Brain microvascular endothelial cell (primary cell): ENCODE results near the gene MSH3.

Source experiments
- DNase-seq: peaks from one replicate; pipeline ENCODE4 v3.0.0-alpha.2; 2020
- H3K27ac ChIP-seq: fragments of 250-450 bp; sonication (Bioruptor Pico); 2 replicates; pipeline ENCODE4 v1.5.1; 2020; ENCODE audit warnings: mild to moderate bottlenecking, moderate library complexity
- H3K27me3 ChIP-seq: fragments of 250-450 bp; sonication (Bioruptor Pico); replicated peaks from 2 replicates; pipeline ENCODE4 v1.5.1; 2020; ENCODE audit warnings: mild to moderate bottlenecking
- H3K36me3 ChIP-seq: fragments of 250-450 bp; sonication (Bioruptor Pico); replicated peaks from 2 replicates; pipeline ENCODE4 v1.5.1; 2020; ENCODE audit warnings: mild to moderate bottlenecking
- H3K4me3 ChIP-seq: 2 replicates; pipeline ENCODE4 v1.5.1; 2011; ENCODE audit warnings: low read depth, mild to moderate bottlenecking, control low read depth, low read length, moderate library complexity
- in situ Hi-C: cut with HindIII; loops from 2 replicates; pipeline ENCODE4 v1.10.0; 2017; ENCODE audit warnings: low sequenced_read_pairs, low pct_ligation_motif_present
- TF ChIP-seq, protein P1 (sequence below): IDR thresholded peaks from 2 replicates; pipeline ENCODE4 v1.5.1; 2011; ENCODE audit warnings: low read depth, mild to moderate bottlenecking, moderate library complexity, low read length, control low read depth, inconsistent platforms; ENCODE audit errors: missing control alignments

Gene MSH3

DNA sequence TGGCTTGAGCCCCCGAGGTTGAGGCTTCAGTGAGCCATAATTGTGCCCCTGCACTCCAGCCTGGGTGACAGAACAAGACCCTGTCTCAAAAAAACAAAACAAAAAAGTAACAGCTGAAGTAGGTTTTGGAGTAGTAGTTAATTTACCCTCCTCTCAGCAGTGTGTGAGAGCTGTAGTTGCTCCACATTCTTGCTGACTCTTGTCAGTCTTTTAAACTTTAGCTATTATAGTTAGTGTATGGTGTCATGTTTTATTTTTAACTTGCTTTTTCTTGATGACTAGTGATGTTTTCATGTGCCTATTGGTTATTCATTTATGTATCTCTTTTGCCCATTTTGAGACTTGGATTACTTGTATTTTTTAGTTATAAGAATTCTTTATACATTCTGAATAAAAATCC, 53.2 kb downstream of the MSH3 start:
- no peak for DNase-seq
- TF ChIP-seq, protein P1, sequence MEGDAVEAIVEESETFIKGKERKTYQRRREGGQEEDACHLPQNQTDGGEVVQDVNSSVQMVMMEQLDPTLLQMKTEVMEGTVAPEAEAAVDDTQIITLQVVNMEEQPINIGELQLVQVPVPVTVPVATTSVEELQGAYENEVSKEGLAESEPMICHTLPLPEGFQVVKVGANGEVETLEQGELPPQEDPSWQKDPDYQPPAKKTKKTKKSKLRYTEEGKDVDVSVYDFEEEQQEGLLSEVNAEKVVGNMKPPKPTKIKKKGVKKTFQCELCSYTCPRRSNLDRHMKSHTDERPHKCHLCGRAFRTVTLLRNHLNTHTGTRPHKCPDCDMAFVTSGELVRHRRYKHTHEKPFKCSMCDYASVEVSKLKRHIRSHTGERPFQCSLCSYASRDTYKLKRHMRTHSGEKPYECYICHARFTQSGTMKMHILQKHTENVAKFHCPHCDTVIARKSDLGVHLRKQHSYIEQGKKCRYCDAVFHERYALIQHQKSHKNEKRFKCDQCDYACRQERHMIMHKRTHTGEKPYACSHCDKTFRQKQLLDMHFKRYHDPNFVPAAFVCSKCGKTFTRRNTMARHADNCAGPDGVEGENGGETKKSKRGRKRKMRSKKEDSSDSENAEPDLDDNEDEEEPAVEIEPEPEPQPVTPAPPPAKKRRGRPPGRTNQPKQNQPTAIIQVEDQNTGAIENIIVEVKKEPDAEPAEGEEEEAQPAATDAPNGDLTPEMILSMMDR, result no peak
- Histone ChIP-seq H3K4me3 (no peak overlapping the region), H3K36me3 (no peaks in the 10 kb centered on the region), H3K27ac (no peak overlapping the region), H3K27me3 (no peaks in the 10 kb centered on the region)
- in situ Hi-C loops, result no loop called here

DNA sequence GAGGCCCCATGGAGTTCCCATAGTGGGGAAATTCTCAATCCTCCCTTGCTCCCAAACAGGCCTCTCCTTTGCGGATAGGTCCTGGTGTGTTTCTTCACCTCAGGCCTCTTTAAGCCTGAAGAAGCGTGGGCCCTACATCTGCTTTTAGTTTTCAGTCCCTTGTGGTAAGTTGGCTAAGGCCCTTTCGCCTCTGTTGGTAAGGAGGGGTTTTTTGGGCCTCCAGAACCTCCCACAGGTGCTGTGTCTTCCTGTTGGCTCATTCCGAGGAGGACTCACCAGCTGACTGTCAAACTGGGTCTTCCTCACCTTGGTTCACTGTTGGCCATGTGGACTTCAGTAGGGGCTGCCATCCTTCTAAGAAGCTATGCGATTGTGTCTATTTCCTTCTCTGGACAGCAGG, 56.8 kb downstream of the MSH3 start:
- in situ Hi-C loops, result no loop called here
- no peak for DNase-seq
- no peak overlapping the region for H3K4me3 ChIP-seq
- H3K27me3 ChIP-seq, result no peaks in the 10 kb centered on the region
- TF ChIP-seq, protein P1, result no peak
- no peaks in the 10 kb centered on the region for H3K36me3 ChIP-seq
- no peak overlapping the region for H3K27ac ChIP-seq

DNA sequence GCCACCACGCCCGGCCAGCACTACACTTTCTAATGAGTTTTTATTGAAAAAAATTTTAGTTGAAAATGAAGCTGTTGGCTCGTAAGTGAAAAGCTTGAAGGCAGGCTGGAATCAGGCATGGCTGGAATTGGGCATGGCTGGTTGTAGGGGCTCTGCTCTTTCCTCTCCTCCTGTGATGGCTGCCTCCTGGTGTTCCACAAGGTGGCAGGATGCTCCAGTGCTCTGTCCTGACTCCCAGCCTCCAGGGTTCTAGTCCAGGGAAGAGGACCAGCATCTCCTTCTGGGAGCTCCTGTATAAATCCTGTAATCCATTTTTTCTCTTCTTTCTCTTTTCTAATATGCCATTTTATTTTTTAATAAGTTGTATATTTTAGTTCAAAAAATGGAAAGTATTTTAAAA, 57.5 kb downstream of the MSH3 start:
- no peak overlapping the region for H3K4me3 ChIP-seq
- H3K27me3 ChIP-seq, result no peaks in the 10 kb centered on the region
- no peaks in the 10 kb centered on the region for H3K36me3 ChIP-seq
- H3K27ac ChIP-seq, result no peak overlapping the region
- DNase-seq, result peak; percentile 11
- in situ Hi-C loops, result no loop called here
- TF ChIP-seq, protein P1, result peak; percentile 77

DNA sequence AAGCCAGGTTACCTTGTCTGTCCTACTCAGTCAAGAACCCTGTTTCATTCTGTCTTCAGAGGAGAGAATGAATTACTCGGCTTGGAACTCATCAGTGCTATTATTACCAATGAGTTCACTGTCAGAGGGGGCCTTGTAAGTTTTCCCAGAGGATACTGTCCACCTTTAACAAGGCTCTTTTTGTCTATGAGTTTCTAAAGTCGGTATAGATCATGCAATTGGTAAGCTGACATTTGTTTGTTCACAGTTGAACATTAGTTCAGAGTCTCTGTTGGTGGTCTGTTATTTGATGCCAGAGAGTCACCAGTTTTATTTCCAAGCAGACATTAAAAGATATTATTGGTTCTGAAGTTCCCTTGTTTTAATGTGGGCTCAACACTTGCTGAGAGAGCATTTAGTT, 58.5 kb downstream of the MSH3 start:
- DNase-seq, result no peak
- Histone ChIP-seq H3K36me3 (no peaks in the 10 kb centered on the region), H3K4me3 (no peak overlapping the region), H3K27ac (no peak overlapping the region), H3K27me3 (no peaks in the 10 kb centered on the region)
- in situ Hi-C loops, result no loop called here
- TF ChIP-seq, protein P1, result no peak

DNA sequence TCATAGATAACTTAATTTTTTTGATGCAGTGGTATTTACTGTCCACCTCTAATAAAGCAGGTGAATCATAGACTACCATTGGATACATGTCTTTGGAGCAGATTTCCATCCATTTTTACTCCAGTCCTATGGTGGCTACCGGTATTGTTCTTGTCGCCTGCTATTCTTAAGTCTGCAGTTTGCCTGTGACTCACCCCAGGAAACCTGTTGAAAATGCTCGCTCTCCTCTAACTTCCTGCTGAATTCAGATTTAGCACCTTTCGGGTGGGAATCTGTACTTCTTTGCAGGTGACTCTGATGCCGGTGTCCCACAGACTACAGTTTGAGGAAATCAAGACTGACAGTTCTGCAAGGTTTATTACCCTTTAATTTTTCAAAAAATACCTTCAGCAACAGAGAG, 59.2 kb downstream of the MSH3 start:
- Histone ChIP-seq H3K27me3 (no peaks in the 10 kb centered on the region), H3K36me3 (no peaks in the 10 kb centered on the region), H3K4me3 (no peak overlapping the region), H3K27ac (no peak overlapping the region)
- DNase-seq, result no peak
- in situ Hi-C loops, result no loop called here
- TF ChIP-seq, protein P1, result no peak

DNA sequence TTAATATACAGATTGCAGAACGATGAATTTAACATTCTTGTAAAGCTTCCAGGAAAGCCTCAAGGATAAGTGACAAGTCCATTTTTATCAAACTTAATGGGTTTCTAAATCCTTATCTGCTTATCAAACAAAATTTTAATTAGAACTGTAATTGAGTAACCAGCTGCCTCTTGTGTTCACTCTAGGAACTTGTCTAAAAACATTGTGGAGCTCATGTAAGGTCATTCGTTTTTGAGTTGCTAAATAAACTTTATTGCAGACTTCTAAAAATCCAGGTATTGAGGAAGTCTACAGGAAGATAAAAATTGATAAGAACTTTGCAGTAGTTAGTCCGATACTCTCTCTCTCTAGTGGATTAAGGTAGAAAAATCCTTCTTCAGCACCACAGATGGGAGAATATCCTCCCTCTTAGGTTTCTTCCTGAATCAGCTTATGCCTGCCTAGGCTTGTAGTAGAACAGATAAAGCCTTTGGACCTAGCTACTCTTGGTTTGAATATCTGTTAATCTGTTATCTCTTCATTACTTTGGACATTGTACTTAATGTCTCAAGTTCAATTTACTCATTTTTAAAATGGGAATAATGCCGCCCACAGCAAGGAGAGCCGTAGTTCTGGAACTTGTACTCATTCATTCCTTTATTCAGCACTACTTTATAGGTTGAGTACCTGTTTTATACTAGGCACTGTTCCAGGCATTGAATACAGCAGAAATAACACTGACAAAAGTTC, 60.3 kb downstream of the MSH3 start:
- DNase-seq, result no peak
- no peaks in the 10 kb centered on the region for H3K27me3 ChIP-seq
- H3K27ac ChIP-seq, result no peak overlapping the region
- in situ Hi-C loops, result no loop called here
- no peaks in the 10 kb centered on the region for H3K36me3 ChIP-seq
- TF ChIP-seq, protein P1, result no peak
- no peak overlapping the region for H3K4me3 ChIP-seq
